Measurements from ENCODE around the gene ABCC10.

ABCC10 gene

DNA sequence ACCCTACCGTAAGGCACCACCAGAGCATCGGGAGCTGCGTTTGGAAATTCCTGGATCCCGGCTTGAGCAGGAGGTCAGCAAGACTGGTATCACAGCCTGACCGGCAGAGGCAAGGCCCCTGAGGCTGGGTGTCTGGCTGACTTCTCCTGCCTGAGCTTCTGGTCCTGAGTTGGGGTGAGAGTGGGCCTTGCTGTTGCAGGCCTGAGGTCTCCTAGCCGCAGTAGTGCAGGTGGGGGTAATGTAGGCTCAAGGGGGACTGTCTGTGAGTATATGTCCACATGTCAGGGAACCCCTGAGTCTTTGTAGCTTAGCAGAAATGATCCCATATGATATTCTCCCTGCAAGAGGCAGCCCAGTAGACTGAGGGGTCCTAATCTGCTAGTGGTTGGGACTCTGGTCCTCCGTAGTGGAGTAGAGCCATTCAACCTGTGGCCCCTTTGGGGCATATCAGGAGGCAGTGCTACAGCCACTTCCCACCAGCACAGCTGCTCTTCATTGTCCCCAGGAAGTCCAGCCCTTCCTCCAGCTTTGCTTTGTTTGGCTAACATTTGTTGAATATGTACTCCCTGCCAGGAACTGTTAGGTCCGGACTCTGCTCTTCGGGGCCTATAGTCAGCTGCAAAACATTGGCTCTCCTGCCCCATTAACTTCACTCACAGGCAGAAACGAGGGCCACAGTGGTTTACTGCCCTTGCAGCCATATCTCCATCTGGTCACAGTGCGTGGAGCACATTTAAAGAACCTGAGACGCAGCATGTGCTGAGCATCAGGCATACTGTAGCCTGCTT is 71.9 kb downstream of the ABCC10 start:
- no peak for DNase-seq

Measured in SIG-M5 (cell line).